Measurements from ENCODE around the gene DYNLL2. TPM values are rescaled to one million over a fixed set of nuclear protein-coding genes. Genes with fewer than 3 reads are reported as not detected.
"Not testable (repeated sequence)": the region's sequence is repeated elsewhere in the genome, so short reads cannot be mapped to it uniquely, and the experiment has no call there.

Gene DYNLL2
- total RNA-seq, 1 donor from 2014 or later = 52.3 TPM

GRCh38 chr17:58072862-58073261, 10.4 kb upstream of the DYNLL2 start:
- DNase-seq (ENCODE audit: low spot score) = no peak

GRCh38 chr17:58073266-58073665, 10.0 kb upstream of the DYNLL2 start:
- DNase-seq (ENCODE audit: low spot score) = not testable (repeated sequence)

GRCh38 chr17:58074406-58074805, 8.8 kb upstream of the DYNLL2 start:
- DNase-seq (ENCODE audit: low spot score) = peak; percentile 9

- no peak for DNase-seq (ENCODE audit: low spot score)
These were observed 3.8 kb upstream of the DYNLL2 start for GRCh38 chr17:58079300-58080033.

GRCh38 chr17:58081646-58082340, 1.4 kb upstream of the DYNLL2 start:
- DNase-seq (ENCODE audit: low spot score) = no peak

GRCh38 chr17:58082341-58082869, 814 bp upstream of the DYNLL2 start:
- DNase-seq (ENCODE audit: low spot score) = no peak

GRCh38 chr17:58083491-58084316, 485 bp downstream of the DYNLL2 start:
- peak; percentile 72 for DNase-seq (ENCODE audit: low spot score)

GRCh38 chr17:58084317-58084981, 1.2 kb downstream of the DYNLL2 start:
- DNase-seq (ENCODE audit: low spot score) = no peak

- no peak for DNase-seq (ENCODE audit: low spot score)
These were observed 2.0 kb downstream of the DYNLL2 start for GRCh38 chr17:58085039-58085715.

GRCh38 chr17:58086953-58087352, 3.7 kb downstream of the DYNLL2 start:
- no peak for DNase-seq (ENCODE audit: low spot score)

GRCh38 chr17:58088624-58089023, 5.4 kb downstream of the DYNLL2 start:
- DNase-seq (ENCODE audit: low spot score) = no peak

GRCh38 chr17:58089111-58089510, 5.9 kb downstream of the DYNLL2 start:
- no peak for DNase-seq (ENCODE audit: low spot score)

GRCh38 chr17:58091024-58091567, 7.9 kb downstream of the DYNLL2 start:
- no peak for DNase-seq (ENCODE audit: low spot score)

GRCh38 chr17:58092101-58092796, 9.0 kb downstream of the DYNLL2 start:
- no peak for DNase-seq (ENCODE audit: low spot score)

GRCh38 chr17:58092797-58093385, 9.7 kb downstream of the DYNLL2 start:
- peak; percentile 22 for DNase-seq (ENCODE audit: low spot score)

GRCh38 chr17:58094118-58094517, 10.9 kb downstream of the DYNLL2 start:
- no peak for DNase-seq (ENCODE audit: low spot score)

GRCh38 chr17:58096892-58097291, 13.7 kb downstream of the DYNLL2 start:
- DNase-seq (ENCODE audit: low spot score) = no peak

- no peak for DNase-seq (ENCODE audit: low spot score)
These were observed 14.3 kb downstream of the DYNLL2 start for GRCh38 chr17:58097384-58098088.

GRCh38 chr17:58100506-58100905, 17.3 kb downstream of the DYNLL2 start:
- no peak for DNase-seq (ENCODE audit: low spot score)

Data from ureter (tissue), 1 donor.